GM19239 (cell line): ENCODE measurements around the gene TBC1D8.

ENCODE experiments used
- DNase-seq: peaks from one replicate; pipeline ENCODE4 v3.0.0; 2011; ENCODE audit warnings: low spot score; ENCODE audit not compliant: insufficient read length
- FAIRE-seq: peaks from 2 replicates; lab custom pipeline; 2011; peaks lifted over from hg19 to GRCh38; lab: Jason Lieb, UNC

Gene TBC1D8

GRCh38 chr2:101140237-101140636 lies 10.9 kb downstream of the TBC1D8 start:
- no peak for DNase-seq
- no peak for FAIRE-seq

- FAIRE-seq (no peak), DNase-seq (no peak)
Observed at GRCh38 chr2:101139495-101139894, 11.7 kb downstream of the TBC1D8 start.

GRCh38 chr2:101135412-101136296 lies 15.5 kb downstream of the TBC1D8 start:
- FAIRE-seq (no peak), DNase-seq (no peak)

- no peak for FAIRE-seq
- DNase-seq = no peak
Observed at GRCh38 chr2:101133492-101134100, 17.6 kb downstream of the TBC1D8 start.

GRCh38 chr2:101132202-101132601 lies 19.0 kb downstream of the TBC1D8 start:
- FAIRE-seq (no peak), DNase-seq (no peak)

GRCh38 chr2:101130081-101130480 lies 21.1 kb downstream of the TBC1D8 start:
- DNase-seq = no peak
- FAIRE-seq = no peak

GRCh38 chr2:101127319-101128056 lies 23.7 kb downstream of the TBC1D8 start:
- no peak for FAIRE-seq
- DNase-seq = no peak

GRCh38 chr2:101125808-101126207 lies 25.4 kb downstream of the TBC1D8 start:
- no peak for DNase-seq
- no peak for FAIRE-seq

GRCh38 chr2:101125374-101125773 lies 25.8 kb downstream of the TBC1D8 start:
- no peak for DNase-seq
- FAIRE-seq = no peak

- FAIRE-seq = no peak
- DNase-seq = no peak
Observed at GRCh38 chr2:101124643-101125366, 26.4 kb downstream of the TBC1D8 start.

- FAIRE-seq = no peak
- no peak for DNase-seq
Observed at GRCh38 chr2:101123795-101124471, 27.2 kb downstream of the TBC1D8 start.

GRCh38 chr2:101121174-101121573 lies 30.0 kb downstream of the TBC1D8 start:
- FAIRE-seq = no peak

GRCh38 chr2:101120124-101120996 lies 30.8 kb downstream of the TBC1D8 start:
- FAIRE-seq (no peak), DNase-seq (no peak)

More at GRCh38 chr2:101121174-101121573, 30.0 kb downstream of the TBC1D8 start:
- no peak for DNase-seq

- no peak for FAIRE-seq
- no peak for DNase-seq
Observed at GRCh38 chr2:101119431-101119830, 31.8 kb downstream of the TBC1D8 start.

GRCh38 chr2:101116841-101117552 lies 34.2 kb downstream of the TBC1D8 start:
- no peak for DNase-seq
- no peak for FAIRE-seq

- no peak for DNase-seq
- FAIRE-seq = no peak
Observed at GRCh38 chr2:101116348-101116747, 34.8 kb downstream of the TBC1D8 start.

GRCh38 chr2:101115664-101116063 lies 35.5 kb downstream of the TBC1D8 start:
- FAIRE-seq = no peak

GRCh38 chr2:101114815-101115214 lies 36.4 kb downstream of the TBC1D8 start:
- FAIRE-seq = no peak
- no peak for DNase-seq

More at GRCh38 chr2:101115664-101116063, 35.5 kb downstream of the TBC1D8 start:
- no peak for DNase-seq
